HCT116 (cell line): ENCODE results near the gene TRIM56. TPM values are rescaled to one million over a fixed set of nuclear protein-coding genes. Genes with fewer than 3 reads are reported as not detected.

Experiments
- ATAC-seq: fragments of 200-7000 bp; cut with Tn5 transposase; 2 replicates; pipeline ENCODE4 v1.9.1; 2020; ENCODE audit warnings: mild to moderate bottlenecking, moderate library complexity
- BruUV-seq: library from RNA; stranded (reverse); fragments of 400-500 nt; replicated peaks from 2 replicates; lab custom pipeline; 2021; lab: Mats Ljungman, UMichigan
- CTCF ChIA-PET: fragments of 300-600 bp; sonication (Branson Sonifier 250); formaldehyde crosslinking; loops from one replicate; lab custom pipeline; 2021; ENCODE audit warnings: antibody characterized with exemption; lab: Charles Lee
- POLR2A ChIA-PET: fragments of 300-600, 350-600 bp; sonication (Branson Sonifier 250); formaldehyde crosslinking; loops from one replicate; lab custom pipeline; 2021; ENCODE audit warnings: antibody characterized with exemption; lab: Charles Lee
- RAD21 ChIA-PET, 2 experiments: fragments of 300-600 bp; sonication (Branson Sonifier 250); formaldehyde crosslinking; loops; one replicate each; lab custom pipeline; 2023; ENCODE audit warnings: low total read pairs in 2 of 2; ENCODE audit not compliant: uncharacterized antibody in 2 of 2, unreplicated experiment in 2 of 2, low non-redundant PET in 1 of 2; lab: Charles Lee
- DNase-seq: peaks from one replicate; pipeline ENCODE4 v3.0.0-alpha.2; 2010; ENCODE audit warnings: low read depth, low spot score
- H2AFZ ChIP-seq: fragments of 200-600 bp; shearing (Covaris generic), sonication (generic); 2 replicates; pipeline ENCODE4 v1.6.1; 2017; ENCODE audit warnings: low read depth, mixed run types, mixed read lengths, antibody characterized with exemption, low read length; ENCODE audit not compliant: poor library complexity, severe bottlenecking
- H3K27ac ChIP-seq: 2 replicates; pipeline ENCODE4 v1.5.1; 2012; ENCODE audit warnings: low read depth, low read length
- H3K27me3 ChIP-seq: fragments of 200-600 bp; sonication (generic); 2 replicates; pipeline ENCODE4 v1.6.1; 2016; ENCODE audit warnings: mixed run types, low read length, mixed read lengths; ENCODE audit not compliant: insufficient read depth
- H3K36me3 ChIP-seq, 2 experiments: fragments of 200-500 bp in 1 of 2; fragments of 200-600 bp in 1 of 2; sonication (Bioruptor generic) in 1 of 2; sonication (generic) in 1 of 2; 2 replicates each; pipeline versions ENCODE4 v1.5.1 to v1.6.1; 2014 to 2016; ENCODE audit warnings: low read length in 2 of 2, inconsistent platforms in 1 of 2, mixed read lengths in 1 of 2, mixed run types in 1 of 2; ENCODE audit not compliant: insufficient read depth in 2 of 2, control insufficient read depth in 1 of 2
- H3K4me1 ChIP-seq, 2 experiments: fragments of 200-600 bp in 1 of 2; sonication (generic) in 1 of 2; 2 replicates each; pipeline versions ENCODE4 v1.5.1 to v1.6.1; 2012 to 2017; ENCODE audit warnings: low read length in 2 of 2, inconsistent platforms in 1 of 2, mild to moderate bottlenecking in 1 of 2, mixed read lengths in 1 of 2, mixed run types in 1 of 2, moderate library complexity in 1 of 2; ENCODE audit not compliant: insufficient read depth in 2 of 2, control insufficient read depth in 1 of 2
- H3K4me2 ChIP-seq: fragments of 200-600 bp; sonication (generic); 2 replicates; pipeline ENCODE4 v1.6.1; 2017; ENCODE audit warnings: mixed run types, low read length, mixed read lengths
- H3K4me3 ChIP-seq, 2 experiments: fragments of 200-600 bp in 1 of 2; sonication (generic) in 1 of 2; replicated peaks in 1 of 2; 2 replicates each; pipeline ENCODE4 v1.5.1; 2011 to 2016; ENCODE audit warnings: low read length in 2 of 2, control low read depth in 1 of 2, low read depth in 1 of 2, mild to moderate bottlenecking in 1 of 2, mixed read lengths in 1 of 2, mixed run types in 1 of 2
- H3K79me2 ChIP-seq: fragments of 200-600 bp; sonication (generic); 2 replicates; pipeline ENCODE4 v1.6.1; 2017; ENCODE audit warnings: mild to moderate bottlenecking, mixed run types, low read length, moderate library complexity, mixed read lengths; ENCODE audit not compliant: insufficient read depth
- H3K9ac ChIP-seq: fragments of 200-600 bp; sonication (generic); 2 replicates; pipeline ENCODE4 v1.6.1; 2016; ENCODE audit warnings: low read length, mixed read lengths
- H3K9me2 ChIP-seq: fragments of 200-600 bp; sonication (generic), shearing (Covaris generic); 2 replicates; pipeline ENCODE4 v1.6.1; 2017; ENCODE audit warnings: mixed run types, mild to moderate bottlenecking, moderate library complexity; ENCODE audit not compliant: insufficient read depth
- H3K9me3 ChIP-seq, 2 experiments: fragments of 200-500 bp in 1 of 2; fragments of 200-600 bp in 1 of 2; sonication (Bioruptor generic) in 1 of 2; sonication (generic) in 1 of 2; 2 replicates each; pipeline ENCODE4 v1.6.1; 2014 to 2017; ENCODE audit warnings: low read length in 2 of 2, mixed read lengths in 2 of 2, inconsistent platforms in 1 of 2, low read depth in 1 of 2, mild to moderate bottlenecking in 1 of 2, mixed run types in 1 of 2, moderate library complexity in 1 of 2; ENCODE audit not compliant: control insufficient read depth in 1 of 2, insufficient read depth in 1 of 2
- H4K20me1 ChIP-seq: fragments of 200-600 bp; sonication (generic), shearing (Covaris generic); 2 replicates; pipeline ENCODE4 v1.6.1; 2017; ENCODE audit warnings: mixed run types, mild to moderate bottlenecking, moderate library complexity; ENCODE audit not compliant: insufficient read depth
- CBX3 ChIP-seq: IDR thresholded peaks from 2 replicates; pipeline ENCODE4 v1.6.1; 2012; ENCODE audit warnings: low read depth
- EGR1 ChIP-seq: IDR thresholded peaks from 2 replicates; pipeline ENCODE4 v1.6.1; 2012; ENCODE audit warnings: low read depth
- POLR2A ChIP-seq: IDR thresholded peaks from 2 replicates; pipeline ENCODE4 v1.7.0; 2011; ENCODE audit warnings: borderline replicate concordance; ENCODE audit not compliant: insufficient read depth, insufficient read length; ENCODE audit errors: extremely low read depth
- POLR2AphosphoS5 ChIP-seq: IDR thresholded peaks from 2 replicates; pipeline ENCODE4 v1.6.1; 2011; ENCODE audit warnings: mild to moderate bottlenecking, low read depth, low read length, moderate library complexity
- SIN3A ChIP-seq: IDR thresholded peaks from 2 replicates; pipeline ENCODE4 v1.6.1; 2012; ENCODE audit warnings: low read depth
- SRF ChIP-seq: IDR thresholded peaks from 2 replicates; pipeline ENCODE4 v1.6.1; 2012; ENCODE audit warnings: low read depth
- ZFX ChIP-seq: fragments of 450-650 bp; IDR thresholded peaks from 2 replicates; pipeline ENCODE4 v1.6.1; 2017
- ZNF274 ChIP-seq: fragments of 200-500 bp; sonication (Bioruptor generic); IDR thresholded peaks from 2 replicates; pipeline ENCODE4 v1.6.1; 2014; ENCODE audit warnings: mild to moderate bottlenecking, low read depth, low read length, inconsistent platforms
- intact Hi-C: fragments of 100-400 bp; cut with micrococcal nuclease; formaldehyde crosslinking; loops from 2 replicates; pipeline ENCODE4 v1.10.0; 2022
- total RNA-seq: library from RNA; stranded (reverse); gene quantifications from one replicate; pipeline ENCODE4 v1.2.1, GENCODE V29; 2021; ENCODE audit not compliant: unreplicated experiment
- TF ChIP-seq, protein P1 (sequence below): IDR thresholded peaks from 2 replicates; pipeline ENCODE4 v1.6.1; 2012; ENCODE audit warnings: low read depth
- TF ChIP-seq, protein P2 (sequence below): IDR thresholded peaks from 2 replicates; pipeline ENCODE4 v1.6.1; 2012
- TF ChIP-seq, protein P3 (sequence below): IDR thresholded peaks from 2 replicates; pipeline ENCODE4 v1.6.1; 2012
- TF ChIP-seq, protein P4 (sequence below), 3 experiments: fragments of 200-600 bp in 1 of 3; sonication (generic) in 1 of 3; IDR thresholded peaks in 2 of 3; conservative IDR thresholded peaks in 1 of 3; 2 replicates each; pipeline ENCODE4 v1.5.1; 2012 to 2017; ENCODE audit warnings: low read depth in 2 of 3, low read length in 2 of 3, antibody characterized with exemption in 1 of 3, borderline replicate concordance in 1 of 3, control low read depth in 1 of 3, mild to moderate bottlenecking in 1 of 3, mixed read lengths in 1 of 3, mixed run types in 1 of 3, moderate library complexity in 1 of 3; ENCODE audit not compliant: insufficient read depth in 1 of 3

The TRIM56 gene
- total RNA-seq, 1 experiment from 2014 or later: 25.9 TPM

DNA sequence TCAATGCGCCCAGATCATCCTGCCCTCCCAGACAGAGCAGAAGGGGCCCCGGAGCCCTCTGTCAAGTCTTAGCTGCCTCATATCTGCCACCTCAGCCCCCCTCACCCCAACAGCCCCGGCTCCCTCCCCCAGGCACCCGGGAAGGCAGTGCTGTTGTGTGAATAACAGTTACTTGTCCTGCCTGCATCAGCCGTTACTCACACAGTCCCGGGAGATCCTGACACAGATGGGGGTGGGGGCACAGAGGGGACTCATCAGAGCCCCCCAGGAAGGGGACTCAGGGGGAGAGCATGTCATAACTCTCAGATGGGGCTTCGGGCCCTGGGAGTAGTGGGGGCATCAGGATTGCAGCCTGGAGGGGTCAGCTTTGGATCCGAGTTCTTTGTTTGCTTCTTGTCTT, 29.2 kb downstream of the TRIM56 start:
- Histone ChIP-seq H3K9me2 (no peaks in the 10 kb centered on the region), H4K20me1 (no peaks in the 10 kb centered on the region), H3K36me3 (no peaks in the 10 kb centered on the region), H3K27ac (no peak overlapping the region), H3K4me3 (no peak overlapping the region), H3K9ac (no peak overlapping the region), H3K9me3 (no peaks in the 10 kb centered on the region), H3K79me2 (no peaks in the 10 kb centered on the region), H3K4me2 (no peak overlapping the region), H2AFZ (no peak overlapping the region), H3K4me1 (peaks cover 19 to 47% of the 10 kb centered on the region in 2 experiments), H3K27me3 (no peaks in the 10 kb centered on the region)
- intact Hi-C loops: no loop called here
- no peak for ATAC-seq
- ChIA-PET POLR2A (interaction anchor here (1.3 to 1.8 kb wide), 2 partner anchors 12 to 14 kb away, joined by 3 to 5 read pairs; partner anchors contain the start of gene SERPINE1), RAD21 (no interaction called here), CTCF (no interaction called here)
- no peak for TF ChIP-seq SRF
- TF ChIP-seq ZFX: no peak
- TF ChIP-seq POLR2AphosphoS5: no peak
- TF ChIP-seq, protein P1, sequence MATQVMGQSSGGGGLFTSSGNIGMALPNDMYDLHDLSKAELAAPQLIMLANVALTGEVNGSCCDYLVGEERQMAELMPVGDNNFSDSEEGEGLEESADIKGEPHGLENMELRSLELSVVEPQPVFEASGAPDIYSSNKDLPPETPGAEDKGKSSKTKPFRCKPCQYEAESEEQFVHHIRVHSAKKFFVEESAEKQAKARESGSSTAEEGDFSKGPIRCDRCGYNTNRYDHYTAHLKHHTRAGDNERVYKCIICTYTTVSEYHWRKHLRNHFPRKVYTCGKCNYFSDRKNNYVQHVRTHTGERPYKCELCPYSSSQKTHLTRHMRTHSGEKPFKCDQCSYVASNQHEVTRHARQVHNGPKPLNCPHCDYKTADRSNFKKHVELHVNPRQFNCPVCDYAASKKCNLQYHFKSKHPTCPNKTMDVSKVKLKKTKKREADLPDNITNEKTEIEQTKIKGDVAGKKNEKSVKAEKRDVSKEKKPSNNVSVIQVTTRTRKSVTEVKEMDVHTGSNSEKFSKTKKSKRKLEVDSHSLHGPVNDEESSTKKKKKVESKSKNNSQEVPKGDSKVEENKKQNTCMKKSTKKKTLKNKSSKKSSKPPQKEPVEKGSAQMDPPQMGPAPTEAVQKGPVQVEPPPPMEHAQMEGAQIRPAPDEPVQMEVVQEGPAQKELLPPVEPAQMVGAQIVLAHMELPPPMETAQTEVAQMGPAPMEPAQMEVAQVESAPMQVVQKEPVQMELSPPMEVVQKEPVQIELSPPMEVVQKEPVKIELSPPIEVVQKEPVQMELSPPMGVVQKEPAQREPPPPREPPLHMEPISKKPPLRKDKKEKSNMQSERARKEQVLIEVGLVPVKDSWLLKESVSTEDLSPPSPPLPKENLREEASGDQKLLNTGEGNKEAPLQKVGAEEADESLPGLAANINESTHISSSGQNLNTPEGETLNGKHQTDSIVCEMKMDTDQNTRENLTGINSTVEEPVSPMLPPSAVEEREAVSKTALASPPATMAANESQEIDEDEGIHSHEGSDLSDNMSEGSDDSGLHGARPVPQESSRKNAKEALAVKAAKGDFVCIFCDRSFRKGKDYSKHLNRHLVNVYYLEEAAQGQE: no peak
- TF ChIP-seq ZNF274: no peak
- TF ChIP-seq, protein P2, sequence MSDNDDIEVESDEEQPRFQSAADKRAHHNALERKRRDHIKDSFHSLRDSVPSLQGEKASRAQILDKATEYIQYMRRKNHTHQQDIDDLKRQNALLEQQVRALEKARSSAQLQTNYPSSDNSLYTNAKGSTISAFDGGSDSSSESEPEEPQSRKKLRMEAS: no peak
- no peak for TF ChIP-seq CBX3
- no peak for TF ChIP-seq EGR1
- no peak for TF ChIP-seq POLR2A
- TF ChIP-seq, protein P3, sequence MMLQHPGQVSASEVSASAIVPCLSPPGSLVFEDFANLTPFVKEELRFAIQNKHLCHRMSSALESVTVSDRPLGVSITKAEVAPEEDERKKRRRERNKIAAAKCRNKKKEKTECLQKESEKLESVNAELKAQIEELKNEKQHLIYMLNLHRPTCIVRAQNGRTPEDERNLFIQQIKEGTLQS: no peak
- TF ChIP-seq SIN3A: no peak
- TF ChIP-seq, protein P4, sequence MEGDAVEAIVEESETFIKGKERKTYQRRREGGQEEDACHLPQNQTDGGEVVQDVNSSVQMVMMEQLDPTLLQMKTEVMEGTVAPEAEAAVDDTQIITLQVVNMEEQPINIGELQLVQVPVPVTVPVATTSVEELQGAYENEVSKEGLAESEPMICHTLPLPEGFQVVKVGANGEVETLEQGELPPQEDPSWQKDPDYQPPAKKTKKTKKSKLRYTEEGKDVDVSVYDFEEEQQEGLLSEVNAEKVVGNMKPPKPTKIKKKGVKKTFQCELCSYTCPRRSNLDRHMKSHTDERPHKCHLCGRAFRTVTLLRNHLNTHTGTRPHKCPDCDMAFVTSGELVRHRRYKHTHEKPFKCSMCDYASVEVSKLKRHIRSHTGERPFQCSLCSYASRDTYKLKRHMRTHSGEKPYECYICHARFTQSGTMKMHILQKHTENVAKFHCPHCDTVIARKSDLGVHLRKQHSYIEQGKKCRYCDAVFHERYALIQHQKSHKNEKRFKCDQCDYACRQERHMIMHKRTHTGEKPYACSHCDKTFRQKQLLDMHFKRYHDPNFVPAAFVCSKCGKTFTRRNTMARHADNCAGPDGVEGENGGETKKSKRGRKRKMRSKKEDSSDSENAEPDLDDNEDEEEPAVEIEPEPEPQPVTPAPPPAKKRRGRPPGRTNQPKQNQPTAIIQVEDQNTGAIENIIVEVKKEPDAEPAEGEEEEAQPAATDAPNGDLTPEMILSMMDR (IDR thresholded peaks at IDR 0.05 in 2 of 3, conservative IDR thresholded peaks at IDR 0.05 in 1 of 3; ENCODE audit: borderline replicate concordance in 1 of 3, insufficient read depth in 1 of 3, low read depth in 2 of 3, low read length in 2 of 3): no peak
- no peak for DNase-seq
- no TSS peak for BruUV-seq
